ENCODE results near the gene VIPAS39. TPM values are rescaled to one million over a fixed set of nuclear protein-coding genes. Genes with fewer than 3 reads are reported as not detected.

VIPAS39 gene
- total RNA-seq, 2 donors from 2014 or later: 6.3 to 17.1 TPM

DNA sequence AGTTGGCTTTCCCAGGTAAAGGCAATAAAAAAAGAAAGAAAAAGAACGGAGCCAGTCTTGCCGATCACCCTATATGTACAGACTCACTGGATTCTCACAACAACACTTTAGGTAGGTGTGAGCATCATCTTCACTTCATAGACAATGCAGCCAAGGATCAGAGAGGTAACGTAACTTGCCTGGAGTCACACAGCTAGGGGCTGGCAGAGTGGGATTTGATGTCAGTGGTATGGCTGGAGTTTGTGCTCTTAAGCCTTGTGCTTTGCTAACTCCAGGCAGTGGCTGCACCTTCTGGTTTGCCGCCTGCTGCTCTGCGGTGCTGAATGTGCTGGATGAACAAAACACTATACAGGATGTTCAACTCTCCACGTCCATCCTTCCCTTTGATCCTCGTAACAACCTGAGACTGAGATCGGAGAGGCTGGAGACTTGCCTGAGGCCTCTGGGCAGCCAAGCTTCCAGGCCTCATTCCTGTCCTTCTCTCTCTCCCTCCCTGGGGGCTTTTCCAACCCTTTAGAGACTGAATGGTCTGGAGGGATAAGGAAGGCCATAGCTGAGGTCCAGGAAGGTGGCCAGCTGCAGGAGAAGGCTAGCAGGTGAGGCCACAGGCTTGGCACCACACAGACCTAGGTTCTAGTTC is 33.1 kb upstream of the VIPAS39 start:
- DNase-seq (no peak), ATAC-seq (no peak)
- Histone ChIP-seq H3K27me3 (no peaks in the 10 kb centered on the region), H3K4me1 (no peaks in the 10 kb centered on the region), H3K27ac (no peak overlapping the region), H3K36me3 (replicated peaks in 1 of 2; ENCODE audit: insufficient read depth in 1 of 2, low read depth in 2 of 2) (no peaks in the 10 kb centered on the region), H3K4me3 (no peak overlapping the region), H3K9me3 (no peaks in the 10 kb centered on the region)
- TF ChIP-seq POLR2A (IDR thresholded peaks at IDR 0.05): no peak
- TF ChIP-seq, protein P1, sequence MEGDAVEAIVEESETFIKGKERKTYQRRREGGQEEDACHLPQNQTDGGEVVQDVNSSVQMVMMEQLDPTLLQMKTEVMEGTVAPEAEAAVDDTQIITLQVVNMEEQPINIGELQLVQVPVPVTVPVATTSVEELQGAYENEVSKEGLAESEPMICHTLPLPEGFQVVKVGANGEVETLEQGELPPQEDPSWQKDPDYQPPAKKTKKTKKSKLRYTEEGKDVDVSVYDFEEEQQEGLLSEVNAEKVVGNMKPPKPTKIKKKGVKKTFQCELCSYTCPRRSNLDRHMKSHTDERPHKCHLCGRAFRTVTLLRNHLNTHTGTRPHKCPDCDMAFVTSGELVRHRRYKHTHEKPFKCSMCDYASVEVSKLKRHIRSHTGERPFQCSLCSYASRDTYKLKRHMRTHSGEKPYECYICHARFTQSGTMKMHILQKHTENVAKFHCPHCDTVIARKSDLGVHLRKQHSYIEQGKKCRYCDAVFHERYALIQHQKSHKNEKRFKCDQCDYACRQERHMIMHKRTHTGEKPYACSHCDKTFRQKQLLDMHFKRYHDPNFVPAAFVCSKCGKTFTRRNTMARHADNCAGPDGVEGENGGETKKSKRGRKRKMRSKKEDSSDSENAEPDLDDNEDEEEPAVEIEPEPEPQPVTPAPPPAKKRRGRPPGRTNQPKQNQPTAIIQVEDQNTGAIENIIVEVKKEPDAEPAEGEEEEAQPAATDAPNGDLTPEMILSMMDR (IDR thresholded peaks at IDR 0.05): no peak
- WGBS, 2 donors: 77 to 78% methylated on average over 7 to 8 of the region's 8 CpGs
- intact Hi-C loops (cut with DNase I): no loop called here

DNA sequence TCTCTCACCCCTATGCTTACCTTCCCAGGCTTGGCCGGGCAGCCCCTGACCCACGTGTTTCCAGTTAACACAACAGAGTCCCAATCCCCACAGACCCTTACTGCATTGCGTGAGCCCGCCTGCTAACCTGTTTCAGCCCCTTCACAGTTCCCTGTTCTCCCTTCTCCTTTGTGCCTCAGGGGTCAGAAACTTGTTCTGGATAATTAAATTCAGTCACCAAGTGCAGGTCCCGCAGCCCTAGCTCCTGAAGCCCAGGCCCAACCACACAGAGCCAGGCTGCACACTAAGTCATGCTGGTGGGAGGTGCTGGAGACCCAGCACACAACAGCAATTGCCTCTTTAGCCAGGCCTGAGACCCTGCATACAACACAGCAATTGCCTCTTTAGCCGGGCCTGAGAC is 31.6 kb upstream of the VIPAS39 start:
- no peak for ATAC-seq
- DNase-seq: no peak

DNA sequence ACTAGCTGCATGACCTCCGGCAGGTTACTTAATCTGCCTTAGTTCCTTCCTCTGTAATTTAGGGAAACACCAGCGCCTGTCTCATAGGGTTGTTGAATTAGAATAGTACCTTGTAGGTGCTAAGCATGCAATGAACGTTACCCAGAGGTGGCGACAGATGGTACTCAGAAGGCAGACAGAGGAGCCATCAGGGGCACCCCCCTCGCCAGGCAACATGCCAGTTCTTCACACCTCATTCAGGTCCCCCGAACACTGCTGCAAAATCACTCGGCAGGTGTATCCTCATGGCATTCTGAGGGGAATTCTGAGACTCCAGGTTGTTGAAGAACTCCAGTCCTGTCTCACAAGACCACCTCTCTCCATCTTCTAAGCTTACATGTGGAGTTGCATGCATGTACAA is 31.2 kb upstream of the VIPAS39 start:
- intact Hi-C loops (cut with DNase I): no loop called here
- Histone ChIP-seq H3K4me1 (no peaks in the 10 kb centered on the region), H3K27ac (no peak overlapping the region), H3K36me3 (replicated peaks in 1 of 2; ENCODE audit: insufficient read depth in 1 of 2, low read depth in 2 of 2) (no peaks in the 10 kb centered on the region), H3K9me3 (no peaks in the 10 kb centered on the region), H3K4me3 (no peak overlapping the region), H3K27me3 (no peaks in the 10 kb centered on the region)
- TF ChIP-seq, protein P1 (IDR thresholded peaks at IDR 0.05): no peak
- TF ChIP-seq POLR2A (IDR thresholded peaks at IDR 0.05): no peak
- DNase-seq (no peak), ATAC-seq (no peak)
- WGBS, 2 donors: 73 to 86% methylated on average over 5 to 7 of the region's 7 CpGs

More for the DNA sequence above, 31.6 kb upstream of the VIPAS39 start:
- no peaks in the 10 kb centered on the region for H3K27me3 ChIP-seq
- TF ChIP-seq POLR2A (IDR thresholded peaks at IDR 0.05): no peak
- TF ChIP-seq, protein P1 (IDR thresholded peaks at IDR 0.05): no peak
- WGBS, 2 donors: 77 to 87% methylated on average over 6 of the region's 6 CpGs
- H3K9me3 ChIP-seq: no peaks in the 10 kb centered on the region
- H3K27ac ChIP-seq: no peak overlapping the region
- H3K4me3 ChIP-seq: no peak overlapping the region
- intact Hi-C loops (cut with DNase I): no loop called here
- no peaks in the 10 kb centered on the region for H3K36me3 ChIP-seq (replicated peaks in 1 of 2; ENCODE audit: insufficient read depth in 1 of 2, low read depth in 2 of 2)
- H3K4me1 ChIP-seq: no peaks in the 10 kb centered on the region

GRCh38 chr14:77485901-77486678 is 28.7 kb upstream of the VIPAS39 start:
- DNase-seq (no peak), ATAC-seq (no peak)
- no peaks in the 10 kb centered on the region for H3K9me3 ChIP-seq
- no peaks in the 10 kb centered on the region for H3K27me3 ChIP-seq
- intact Hi-C loops (cut with DNase I): no loop called here
- no peaks in the 10 kb centered on the region for H3K36me3 ChIP-seq (replicated peaks in 1 of 2; ENCODE audit: insufficient read depth in 1 of 2, low read depth in 2 of 2)
- no peak for TF ChIP-seq POLR2A (IDR thresholded peaks at IDR 0.05)
- TF ChIP-seq, protein P1 (IDR thresholded peaks at IDR 0.05): no peak
- 83 to 92% methylated on average over 6 to 7 of the region's 7 CpGs for WGBS, 2 donors
- no peaks in the 10 kb centered on the region for H3K4me1 ChIP-seq
- H3K27ac ChIP-seq: no peak overlapping the region
- H3K4me3 ChIP-seq: no peak overlapping the region

Data from body of pancreas (tissue), 4 donors.